Mesenchymal stem cell (in vitro differentiated cells and primary cell): ENCODE data around the gene ARIH1.
"Not testable (repeated sequence)": the region's sequence is repeated elsewhere in the genome, so short reads cannot be mapped to it uniquely, and the experiment has no call there.

Experiments
- DNase-seq: peaks from one replicate; pipeline ENCODE4 v3.0.0-alpha.2; 2013
- H2AFZ ChIP-seq: one replicate; pipeline ENCODE4 v1.6.1; 2013; ENCODE audit warnings: low read depth, mild to moderate bottlenecking, control low read depth, inconsistent platforms, low read length, moderate library complexity
- H2AK5ac ChIP-seq: 2 replicates; pipeline ENCODE4 v1.6.1; 2013; ENCODE audit warnings: low read length, moderate library complexity, mild to moderate bottlenecking, inconsistent platforms; ENCODE audit not compliant: severe bottlenecking
- H2BK120ac ChIP-seq: one replicate; pipeline ENCODE4 v1.6.1; 2013; ENCODE audit warnings: low read depth, mild to moderate bottlenecking, inconsistent platforms, low read length, moderate library complexity
- H2BK12ac ChIP-seq, 2 experiments: one replicate each; pipeline ENCODE4 v1.6.1; 2013; ENCODE audit warnings: inconsistent platforms in 2 of 2, low read length in 2 of 2, mild to moderate bottlenecking in 2 of 2, moderate library complexity in 2 of 2, control low read depth in 1 of 2
- H2BK15ac ChIP-seq: one replicate; pipeline ENCODE4 v1.6.1; 2013; ENCODE audit warnings: mild to moderate bottlenecking, low read depth, inconsistent platforms; ENCODE audit not compliant: poor library complexity, severe bottlenecking
- H2BK5ac ChIP-seq: 2 replicates; pipeline ENCODE4 v1.6.1; 2013; ENCODE audit warnings: low read depth, mild to moderate bottlenecking, low read length, control low read depth, inconsistent platforms; ENCODE audit not compliant: poor library complexity, severe bottlenecking
- H3K14ac ChIP-seq, 2 experiments: one replicate each; pipeline ENCODE4 v1.6.1; 2013; ENCODE audit warnings: inconsistent platforms in 2 of 2, low read length in 2 of 2, control low read depth in 1 of 2, mild to moderate bottlenecking in 1 of 2, moderate library complexity in 1 of 2
- H3K18ac ChIP-seq, 2 experiments: one replicate each; pipeline ENCODE4 v1.6.1; 2013; ENCODE audit warnings: inconsistent platforms in 2 of 2, low read length in 2 of 2, control low read depth in 1 of 2, low read depth in 1 of 2, mild to moderate bottlenecking in 1 of 2
- H3K23ac ChIP-seq, 2 experiments: one replicate each; pipeline ENCODE4 v1.6.1; 2013; ENCODE audit warnings: inconsistent platforms in 2 of 2, low read length in 2 of 2, mild to moderate bottlenecking in 2 of 2, moderate library complexity in 2 of 2, control low read depth in 1 of 2
- H3K27ac ChIP-seq: 2 replicates; pipeline ENCODE4 v1.5.1; 2013; ENCODE audit warnings: mild to moderate bottlenecking, moderate library complexity, low read length, control low read depth, inconsistent platforms; ENCODE audit not compliant: poor library complexity, severe bottlenecking
- H3K27me3 ChIP-seq, 2 experiments: 2 replicates each; pipeline versions ENCODE4 v1.6.1 to v1.7.0; 2013; ENCODE audit warnings: low read length in 2 of 2, mild to moderate bottlenecking in 2 of 2, moderate library complexity in 2 of 2, control low read depth in 1 of 2, inconsistent platforms in 1 of 2; ENCODE audit not compliant: control insufficient read depth in 1 of 2, insufficient read depth in 1 of 2
- H3K36me3 ChIP-seq, 2 experiments: 2 replicates each; pipeline versions ENCODE4 v1.6.1 to v1.7.0; 2013; ENCODE audit warnings: low read length in 2 of 2, control low read depth in 1 of 2, inconsistent platforms in 1 of 2, low read depth in 1 of 2, mild to moderate bottlenecking in 1 of 2; ENCODE audit not compliant: insufficient read depth in 2 of 2, control insufficient read depth in 1 of 2
- H3K4ac ChIP-seq, 2 experiments: one replicate each; pipeline ENCODE4 v1.6.1; 2013; ENCODE audit warnings: inconsistent platforms in 2 of 2, low read length in 2 of 2, mild to moderate bottlenecking in 2 of 2, moderate library complexity in 2 of 2, control low read depth in 1 of 2, low read depth in 1 of 2
- H3K4me1 ChIP-seq: 2 replicates; pipeline ENCODE4 v1.6.1; 2013; ENCODE audit warnings: low read depth, low read length, control low read depth; ENCODE audit not compliant: control insufficient read depth, insufficient read depth
- H3K4me2 ChIP-seq: 2 replicates; pipeline ENCODE4 v1.6.1; 2013; ENCODE audit warnings: low read length, mild to moderate bottlenecking, inconsistent platforms; ENCODE audit not compliant: poor library complexity, severe bottlenecking
- H3K4me3 ChIP-seq, 2 experiments: 2 replicates each; pipeline versions ENCODE4 v1.5.1 to v1.7.0; 2013; ENCODE audit warnings: low read length in 2 of 2, mild to moderate bottlenecking in 2 of 2, control low read depth in 1 of 2, low read depth in 1 of 2; ENCODE audit not compliant: insufficient read depth in 1 of 2
- H3K79me1 ChIP-seq: replicated peaks from 2 replicates; pipeline ENCODE4 v1.6.1; 2013; ENCODE audit warnings: mild to moderate bottlenecking, control low read depth, low read length, inconsistent platforms; ENCODE audit not compliant: poor library complexity, severe bottlenecking
- H3K9ac ChIP-seq: 2 replicates; pipeline ENCODE4 v1.7.0; 2013; ENCODE audit warnings: mild to moderate bottlenecking, low read length, moderate library complexity
- H3K9me3 ChIP-seq: 2 replicates; pipeline ENCODE4 v1.7.0; 2013; ENCODE audit warnings: mild to moderate bottlenecking, low read length; ENCODE audit not compliant: control insufficient read depth
- H4K8ac ChIP-seq: one replicate; pipeline ENCODE4 v1.6.1; 2013; ENCODE audit warnings: inconsistent platforms, mild to moderate bottlenecking, low read length, moderate library complexity
- H4K91ac ChIP-seq: one replicate; pipeline ENCODE4 v1.6.1; 2013; ENCODE audit warnings: mild to moderate bottlenecking, low read length, inconsistent platforms
- WGBS: methylation state at CpG from one replicate; pipeline ENCODE4 v1.1.7; 2013; ENCODE audit warnings: mixed read lengths; 5-methylcytosine and 5-hydroxymethylcytosine counted together

ARIH1 gene

GRCh38 chr15:72612324-72612723 lies 138.2 kb downstream of the ARIH1 start:
- H2BK5ac ChIP-seq, H3K9me3 ChIP-seq, H3K14ac ChIP-seq, H2BK120ac ChIP-seq, H4K91ac ChIP-seq, H3K4ac ChIP-seq, DNase-seq, H3K4me2 ChIP-seq, H3K4me3 ChIP-seq, H3K36me3 ChIP-seq, H3K23ac ChIP-seq, H3K27ac ChIP-seq, H2AK5ac ChIP-seq, H4K8ac ChIP-seq, H3K79me1 ChIP-seq, H2AFZ ChIP-seq, H2BK12ac ChIP-seq, H3K18ac ChIP-seq, H2BK15ac ChIP-seq, H3K9ac ChIP-seq, H3K4me1 ChIP-seq: not testable (repeated sequence)
- H3K27me3 ChIP-seq = peaks cover 5 to 12% of the 10 kb centered on the region in 2 experiments
- 93% methylated on average over 3 of the region's 3 CpGs for WGBS

- no peak overlapping the region for H2BK15ac ChIP-seq
- no peak overlapping the region for H3K4me2 ChIP-seq
- no peak overlapping the region for H2AFZ ChIP-seq
- no peak overlapping the region for H3K4ac ChIP-seq
- peaks cover 0 to 7% of the 10 kb centered on the region in 2 experiments for H3K27me3 ChIP-seq
- H2BK120ac ChIP-seq = no peak overlapping the region
- no peak overlapping the region for H2BK12ac ChIP-seq
- H3K9ac ChIP-seq = no peak overlapping the region
- no peak overlapping the region for H3K18ac ChIP-seq
- H3K23ac ChIP-seq = no peak overlapping the region
- H4K8ac ChIP-seq = no peak overlapping the region
- WGBS = 85% methylated on average over 3 of the region's 3 CpGs
- H3K36me3 ChIP-seq = peaks cover 0 to 8% of the 10 kb centered on the region in 2 experiments
- no peak overlapping the region for H2BK5ac ChIP-seq
- no peak overlapping the region for H2AK5ac ChIP-seq
- no peak overlapping the region for H3K4me3 ChIP-seq
- no peaks in the 10 kb centered on the region for H3K4me1 ChIP-seq
- DNase-seq = no peak
- no peak overlapping the region for H3K14ac ChIP-seq
- H3K27ac ChIP-seq = no peak overlapping the region
- H3K9me3 ChIP-seq = no peaks in the 10 kb centered on the region
- no peak overlapping the region for H4K91ac ChIP-seq
- H3K79me1 ChIP-seq = no peaks in the 10 kb centered on the region
These were observed 140.8 kb downstream of the ARIH1 start for GRCh38 chr15:72614810-72615532.

DNA sequence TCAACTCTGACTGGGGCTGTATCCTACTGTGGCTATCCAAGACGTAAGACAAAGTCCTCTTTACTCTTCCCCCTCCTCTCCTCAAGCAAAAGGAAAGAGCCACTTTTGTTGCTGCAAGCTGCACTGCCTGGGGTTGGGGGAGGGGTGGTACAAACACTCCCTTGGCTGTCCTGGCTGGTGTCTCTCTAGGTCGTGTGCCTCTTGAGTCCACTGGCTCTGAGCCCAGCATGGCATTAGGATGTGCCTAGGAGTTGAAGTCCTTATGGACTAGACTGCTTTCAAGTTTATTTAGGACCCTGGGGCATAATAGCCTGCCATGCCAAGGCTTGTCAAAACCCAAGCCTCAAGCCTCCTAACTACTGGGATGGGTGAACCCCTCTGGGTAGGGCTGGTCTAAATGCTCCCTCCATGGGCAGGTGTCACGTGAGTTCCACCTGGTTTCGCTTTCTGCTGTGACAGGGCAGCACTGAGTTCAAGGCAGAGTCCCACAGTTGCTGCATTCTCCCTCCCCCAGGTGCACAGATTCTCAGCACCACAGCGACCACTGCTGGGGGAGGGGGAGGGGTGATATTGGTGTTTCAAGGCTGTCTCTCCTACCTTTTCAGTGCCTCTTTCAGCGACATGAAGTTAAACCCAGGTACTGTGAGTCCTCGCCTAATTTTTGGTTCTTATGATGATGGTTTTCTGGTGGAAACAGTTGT lies 141.6 kb downstream of the ARIH1 start:
- not testable (repeated sequence) for H2AFZ ChIP-seq, H3K27me3 ChIP-seq, H2BK12ac ChIP-seq, H4K8ac ChIP-seq, H3K23ac ChIP-seq, H4K91ac ChIP-seq, H2BK15ac ChIP-seq, H3K14ac ChIP-seq, H3K4ac ChIP-seq, H2BK5ac ChIP-seq, H3K9me3 ChIP-seq, H3K9ac ChIP-seq, H3K36me3 ChIP-seq, H3K4me1 ChIP-seq, H3K4me2 ChIP-seq, H3K18ac ChIP-seq, H2AK5ac ChIP-seq, H3K79me1 ChIP-seq, H3K4me3 ChIP-seq, H3K27ac ChIP-seq, DNase-seq, H2BK120ac ChIP-seq
- 8% methylated on average over 1 of the region's 7 CpGs for WGBS

DNA sequence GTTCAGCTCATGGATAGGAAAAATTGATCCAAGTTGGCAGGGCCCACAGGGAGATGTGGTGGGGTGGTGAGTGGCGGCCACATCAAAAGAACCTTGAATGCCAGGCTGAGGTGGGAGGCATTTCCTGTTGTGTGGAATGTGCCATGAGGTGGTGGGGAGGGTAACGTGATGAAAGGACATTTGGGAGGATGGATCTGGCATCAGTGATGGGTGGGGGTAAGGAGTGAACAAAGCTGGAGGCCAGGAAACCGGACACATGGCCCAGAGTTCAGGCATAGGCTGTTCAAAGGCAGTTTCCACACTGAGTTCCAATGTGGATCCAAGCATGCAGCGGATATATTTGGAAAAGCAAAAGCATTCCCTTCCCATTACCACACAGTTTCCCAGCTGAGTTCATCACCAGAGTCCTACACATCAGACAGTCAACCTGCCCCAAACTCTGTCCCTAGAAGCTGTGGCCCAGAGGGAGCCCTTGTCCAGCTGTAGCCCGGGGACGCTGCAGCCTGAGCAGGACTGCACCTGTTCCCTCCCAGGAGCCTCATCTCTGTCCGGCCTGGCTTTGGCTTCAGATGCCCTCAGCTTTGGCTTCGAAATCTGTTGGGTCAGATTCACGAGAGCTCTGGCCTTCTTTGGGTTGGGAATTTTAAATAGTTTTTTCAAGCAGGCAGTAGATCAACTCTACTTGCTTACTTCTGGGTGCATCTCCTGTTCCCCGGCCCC lies 142.5 kb downstream of the ARIH1 start:
- H3K9ac ChIP-seq = no peak overlapping the region
- no peak overlapping the region for H2BK15ac ChIP-seq
- no peak overlapping the region for H3K14ac ChIP-seq
- H3K36me3 ChIP-seq = peaks cover 0 to 5% of the 10 kb centered on the region in 2 experiments
- H2AK5ac ChIP-seq = no peak overlapping the region
- no peak overlapping the region for H3K4me3 ChIP-seq
- no peak overlapping the region for H4K91ac ChIP-seq
- H3K4ac ChIP-seq = no peak overlapping the region
- H3K4me1 ChIP-seq = no peaks in the 10 kb centered on the region
- H2AFZ ChIP-seq = no peak overlapping the region
- no peak overlapping the region for H3K27ac ChIP-seq
- no peak overlapping the region for H4K8ac ChIP-seq
- H3K18ac ChIP-seq = no peak overlapping the region
- H2BK120ac ChIP-seq = no peak overlapping the region
- H3K4me2 ChIP-seq = no peak overlapping the region
- H2BK12ac ChIP-seq = no peak overlapping the region
- WGBS = 86% methylated on average over 10 of the region's 10 CpGs
- peaks cover 0 to 1% of the 10 kb centered on the region in 2 experiments for H3K27me3 ChIP-seq
- H3K9me3 ChIP-seq = no peaks in the 10 kb centered on the region
- H2BK5ac ChIP-seq = no peak overlapping the region
- H3K23ac ChIP-seq = no peak overlapping the region
- no peaks in the 10 kb centered on the region for H3K79me1 ChIP-seq
- DNase-seq = no peak
